H1 (cell line): ENCODE data around the gene GINS3. TPM values are rescaled to one million over a fixed set of nuclear protein-coding genes. Genes with fewer than 3 reads are reported as not detected.

Experiments used
- CTCF ChIA-PET: fragments of 300-600 bp; sonication (Branson Sonifier 250); formaldehyde crosslinking; loops from one replicate; lab custom pipeline; 2021; ENCODE audit not compliant: partially characterized antibody; lab: Charles Lee
- POLR2A ChIA-PET: fragments of 300-600 bp; sonication (Branson Sonifier 250); formaldehyde crosslinking; loops from one replicate; lab custom pipeline; 2021; ENCODE audit warnings: inconsistent platforms; ENCODE audit not compliant: partially characterized antibody; lab: Charles Lee
- DNase-seq, 2 experiments: peaks; one replicate each; pipeline versions ENCODE4 v3.0.0 to v3.0.0-alpha.2; 2010 to 2022; ENCODE audit warnings: low spot score in 2 of 2, low read depth in 1 of 2, mixed read lengths in 1 of 2
- FAIRE-seq: peaks from 2 replicates; lab custom pipeline; 2011; peaks lifted over from hg19 to GRCh38; lab: Jason Lieb, UNC
- H2AFZ ChIP-seq: 2 replicates; pipeline ENCODE4 v1.8.1; 2012; ENCODE audit warnings: low read length, inconsistent platforms
- H2AK5ac ChIP-seq: 2 replicates; pipeline ENCODE4 v1.6.1; 2013; ENCODE audit warnings: low read depth, low read length
- H2BK120ac ChIP-seq: replicated peaks from 2 replicates; pipeline ENCODE3; 2013; ENCODE audit warnings: low read depth, low read length, inconsistent platforms
- H2BK12ac ChIP-seq: 2 replicates; pipeline ENCODE4 v1.6.1; 2013; ENCODE audit warnings: low read depth, low read length
- H2BK15ac ChIP-seq: 2 replicates; pipeline ENCODE4 v1.6.1; 2013; ENCODE audit warnings: low read length
- H2BK20ac ChIP-seq: 2 replicates; pipeline ENCODE4 v1.6.1; 2013; ENCODE audit warnings: low read length
- H2BK5ac ChIP-seq: 2 replicates; pipeline ENCODE4 v1.6.1; 2013; ENCODE audit warnings: low read depth, low read length
- H3K14ac ChIP-seq: 2 replicates; pipeline ENCODE4 v1.6.1; 2013; ENCODE audit warnings: inconsistent platforms; ENCODE audit not compliant: insufficient read length
- H3K18ac ChIP-seq: 2 replicates; pipeline ENCODE4 v1.6.1; 2013; ENCODE audit warnings: low read length; ENCODE audit errors: extremely low read depth
- H3K23ac ChIP-seq: 2 replicates; pipeline ENCODE4 v1.6.1; 2013; ENCODE audit warnings: inconsistent platforms; ENCODE audit not compliant: insufficient read length
- H3K23me2 ChIP-seq: 2 replicates; pipeline ENCODE4 v1.6.1; 2013; ENCODE audit warnings: low read depth, low read length
- H3K27ac ChIP-seq: 2 replicates; pipeline ENCODE4 v1.6.1; 2011; ENCODE audit warnings: low read depth, low read length, inconsistent platforms
- H3K27me3 ChIP-seq, 4 experiments: replicated peaks in 1 of 4; 1 replicate in 1 of 4; 2 replicates in 3 of 4; pipeline versions ENCODE4 v1.6.1 to v1.8.1; 2011 to 2013; ENCODE audit warnings: low read length in 3 of 4, mild to moderate bottlenecking in 3 of 4, inconsistent platforms in 2 of 4, mixed read lengths in 2 of 4, moderate library complexity in 1 of 4; ENCODE audit not compliant: control insufficient read depth in 3 of 4, insufficient read depth in 3 of 4; ENCODE audit errors: extremely low read depth in 1 of 4
- H3K36me3 ChIP-seq, 4 experiments: 2 replicates each; pipeline versions ENCODE4 v1.6.1 to v1.8.1; 2011 to 2013; ENCODE audit warnings: mild to moderate bottlenecking in 4 of 4, low read length in 3 of 4, moderate library complexity in 2 of 4, control low read depth in 1 of 4, inconsistent platforms in 1 of 4; ENCODE audit not compliant: insufficient read depth in 4 of 4, control insufficient read depth in 2 of 4
- H3K4ac ChIP-seq: replicated peaks from 2 replicates; pipeline ENCODE3; 2013; ENCODE audit warnings: low read length, low read depth, mixed read lengths, inconsistent platforms; ENCODE audit not compliant: insufficient read length
- H3K4me1 ChIP-seq, 4 experiments: replicated peaks in 1 of 4; 1 replicate in 1 of 4; 2 replicates in 3 of 4; pipeline versions ENCODE4 v1.6.1 to v1.8.1; 2011 to 2013; ENCODE audit warnings: low read length in 3 of 4, inconsistent platforms in 2 of 4, mixed read lengths in 1 of 4; ENCODE audit not compliant: insufficient read depth in 4 of 4, control insufficient read depth in 3 of 4
- H3K4me2 ChIP-seq, 2 experiments: 2 replicates each; pipeline versions ENCODE4 v1.6.1 to v1.8.1; 2011 to 2013; ENCODE audit warnings: low read depth in 2 of 2, low read length in 2 of 2, control low read depth in 1 of 2, inconsistent platforms in 1 of 2, mild to moderate bottlenecking in 1 of 2; ENCODE audit not compliant: insufficient read depth in 1 of 2
- H3K4me3 ChIP-seq, 4 experiments: fragments of 200-600, 300-600 bp in 1 of 4; sonication (generic), shearing (Covaris generic), sonication (Bioruptor Twin) in 1 of 4; 2 replicates each; pipeline versions ENCODE4 v1.5.1 to v1.8.1; 2011 to 2016; ENCODE audit warnings: low read length in 4 of 4, low read depth in 3 of 4, control low read depth in 2 of 4, inconsistent platforms in 2 of 4, mild to moderate bottlenecking in 2 of 4, mixed read lengths in 1 of 4, moderate library complexity in 1 of 4; ENCODE audit not compliant: insufficient read depth in 2 of 4; ENCODE audit errors: extremely low read depth in 1 of 4
- H3K56ac ChIP-seq: replicated peaks from 2 replicates; pipeline ENCODE3; 2013; ENCODE audit warnings: low read depth, mild to moderate bottlenecking, mixed read lengths, low read length, inconsistent platforms; ENCODE audit not compliant: insufficient read length
- H3K79me1 ChIP-seq: 2 replicates; pipeline ENCODE4 v1.6.1; 2013; ENCODE audit warnings: low read depth, low read length, control low read depth
- H3K79me2 ChIP-seq, 2 experiments: 2 replicates each; pipeline versions ENCODE4 v1.6.1 to v1.8.1; 2012 to 2013; ENCODE audit warnings: low read length in 2 of 2, mild to moderate bottlenecking in 2 of 2, inconsistent platforms in 1 of 2; ENCODE audit not compliant: insufficient read depth in 2 of 2, control insufficient read depth in 1 of 2
- H3K9ac ChIP-seq, 4 experiments: replicated peaks in 1 of 4; 1 replicate in 1 of 4; 2 replicates in 3 of 4; pipeline versions ENCODE4 v1.6.1 to v1.8.1; 2011 to 2013; ENCODE audit warnings: low read depth in 3 of 4, low read length in 3 of 4, control low read depth in 2 of 4, mild to moderate bottlenecking in 2 of 4, moderate library complexity in 2 of 4, inconsistent platforms in 1 of 4; ENCODE audit errors: extremely low read depth in 1 of 4
- H3K9me3 ChIP-seq, 2 experiments: 2 replicates each; pipeline versions ENCODE4 v1.6.1 to v1.8.1; 2012 to 2013; ENCODE audit warnings: mild to moderate bottlenecking in 2 of 2, moderate library complexity in 2 of 2, control low read depth in 1 of 2, inconsistent platforms in 1 of 2, low read depth in 1 of 2, low read length in 1 of 2, mixed read lengths in 1 of 2; ENCODE audit not compliant: insufficient read depth in 2 of 2
- H4K20me1 ChIP-seq, 2 experiments: replicated peaks in 1 of 2; 2 replicates each; pipeline versions ENCODE3 to v1.8.1; 2011 to 2013; ENCODE audit warnings: inconsistent platforms in 2 of 2, low read length in 2 of 2, mild to moderate bottlenecking in 1 of 2; ENCODE audit not compliant: insufficient read depth in 2 of 2, control insufficient read depth in 1 of 2
- H4K5ac ChIP-seq: 2 replicates; pipeline ENCODE4 v1.6.1; 2013; ENCODE audit warnings: low read length, low read depth, mixed read lengths, inconsistent platforms; ENCODE audit not compliant: insufficient read length
- H4K8ac ChIP-seq: 2 replicates; pipeline ENCODE4 v1.8.0; 2013; ENCODE audit warnings: mild to moderate bottlenecking, moderate library complexity, low read length, inconsistent platforms; ENCODE audit not compliant: insufficient read depth; ENCODE audit errors: extremely low read depth
- H4K91ac ChIP-seq: replicated peaks from 2 replicates; pipeline ENCODE3; 2013; ENCODE audit warnings: low read length, mixed read lengths, inconsistent platforms; ENCODE audit not compliant: insufficient read length
- BCL11A ChIP-seq, 2 experiments: IDR thresholded peaks; one replicate each; pipeline ENCODE4 v1.6.1; 2011; ENCODE audit warnings: low read depth in 2 of 2, low read length in 2 of 2, mild to moderate bottlenecking in 2 of 2
- PHF8 ChIP-seq: fragments of 200-600 bp; sonication (generic); conservative IDR thresholded peaks from 2 replicates; pipeline ENCODE4 v1.7.1; 2012; ENCODE audit warnings: low read depth, mild to moderate bottlenecking, inconsistent platforms, low read length, moderate library complexity
- RFX5 ChIP-seq: IDR thresholded peaks from 2 replicates; pipeline ENCODE4 v1.6.1; 2011; ENCODE audit warnings: low read depth, low read length, improper control_type of control experiment, borderline replicate concordance
- RNF2 ChIP-seq: fragments of 200-900, 300-1000 bp; sonication (generic); IDR thresholded peaks from 2 replicates; pipeline ENCODE4 v1.7.1; 2016; ENCODE audit warnings: borderline replicate concordance, low read depth, mild to moderate bottlenecking, antibody characterized with exemption, low read length; ENCODE audit not compliant: poor library complexity, severe bottlenecking; ENCODE audit errors: missing control alignments
- SIN3A ChIP-seq, 2 experiments: IDR thresholded peaks in 1 of 2; conservative IDR thresholded peaks in 1 of 2; 2 replicates each; pipeline ENCODE4 v1.6.1; 2011 to 2012; ENCODE audit warnings: low read length in 2 of 2, improper control_type of control experiment in 1 of 2, low read depth in 1 of 2, mild to moderate bottlenecking in 1 of 2
- SP1 ChIP-seq: IDR thresholded peaks from 2 replicates; pipeline ENCODE4 v1.6.1; 2011; ENCODE audit warnings: low read depth, low read length
- SUZ12 ChIP-seq: fragments of 200-600 bp; sonication (generic); IDR thresholded peaks from 2 replicates; pipeline ENCODE4 v1.6.1; 2012; ENCODE audit warnings: mild to moderate bottlenecking, inconsistent platforms, low read length, moderate library complexity, mixed read lengths
- TAF7 ChIP-seq: optimal IDR thresholded peaks from 2 replicates; pipeline ENCODE3; 2011; ENCODE audit warnings: low read depth, mild to moderate bottlenecking, inconsistent platforms, low read length, moderate library complexity, borderline replicate concordance
- TCF12 ChIP-seq: IDR thresholded peaks from 2 replicates; pipeline ENCODE4 v1.6.1; 2011; ENCODE audit warnings: low read depth, mild to moderate bottlenecking, low read length
- whole genome bisulfite sequencing, 2 experiments: shearing (Covaris generic) in 1 of 2; methylation state at CpG; one replicate each; pipeline versions ENCODE4 v1.1.6 to v1.1.7; 2013 to 2015; ENCODE audit warnings: low lambda C conversion rate in 2 of 2, mixed read lengths in 2 of 2, inconsistent platforms in 1 of 2, low coverage in 1 of 2, missing lambda C conversion rate in 1 of 2; ENCODE audit not compliant: insufficient replicate concordance in 2 of 2, insufficient coverage in 1 of 2, insufficient read length in 1 of 2; ENCODE audit errors: extremely low coverage in 1 of 2, missing lambda C conversion rate in 1 of 2; 5-methylcytosine and 5-hydroxymethylcytosine counted together
- polyA plus RNA-seq, 7 experiments: library from polyadenylated mRNA; depleted of rRNA in 3 of 7; stranded (reverse) in 5 of 7; unstranded in 2 of 7; fragments of >200 nt in 5 of 7; fragments of 200-250 nt in 2 of 7; gene quantifications; 1 replicate in 5 of 7; 2 replicates in 1 of 7; 4 replicates in 1 of 7; pipeline versions ENCODE4 v1.2.1 to v1.2.3, GENCODE V29; 2011 to 2013; ENCODE audit warnings: missing spikeins in 2 of 7, mixed read lengths in 2 of 7
- total RNA-seq: library from RNA; stranded (reverse); fragmentation: NEBNext Ultra II Directional; extraction: Animal tissue kit (Norgen Biotek cat#: 25700); gene quantifications from 2 replicates; pipeline ENCODE4 v1.2.1, GENCODE V29; 2021

GINS3 gene
- total and polyA plus RNA-seq, 2 of the 8 experiments (the other 6 are each of a cell fraction or from before 2014, with no cell fraction given), result 12.9 to 15.4 TPM

GRCh38 chr16:58399718-58400633 lies 7.7 kb downstream of the GINS3 start:
- Histone ChIP-seq H3K79me2 (no peaks in the 10 kb centered on the region), H3K27me3 (no peaks in the 10 kb centered on the region), H4K5ac (no peak overlapping the region), H2BK5ac (no peak overlapping the region), H2BK120ac (no peak overlapping the region), H4K8ac (no peak overlapping the region), H3K23ac (no peak overlapping the region), H2BK15ac (no peak overlapping the region), H4K91ac (no peak overlapping the region), H3K36me3 (peaks cover 0 to 5% (median 0%) of the 10 kb centered on the region in 4 experiments; a peak in 2 of 8 replicates), H3K9ac (no peak overlapping the region), H2AFZ (no peak overlapping the region), H3K79me1 (peaks cover 2% of the 10 kb centered on the region; the same call in 1 of the 2 replicates), H2AK5ac (no peak overlapping the region), H3K14ac (no peak overlapping the region), H4K20me1 (no peaks in the 10 kb centered on the region), H3K27ac (no peak overlapping the region), H3K56ac (no peak overlapping the region), H3K23me2 (no peaks in the 10 kb centered on the region), H3K4me1 (no peaks in the 10 kb centered on the region), H3K4me2 (no peak overlapping the region), H3K9me3 (peaks cover 0 to 9% of the 10 kb centered on the region in 2 experiments; a peak in 1 of 4 replicates), H2BK20ac (no peak overlapping the region), H3K4me3 (no peak overlapping the region), H3K4ac (no peak overlapping the region), H2BK12ac (no peak overlapping the region), H3K18ac (no peak overlapping the region)
- DNase-seq (no peak), FAIRE-seq (no peak)
- CTCF ChIA-PET, result no interaction called here
- 83% methylated on average over 1 of the region's 1 CpG; no CpG with 5 or more reads in 1 of the 2 experiments for WGBS, 2 experiments
- POLR2A ChIA-PET, result no interaction called here
- TF ChIP-seq SP1 (no peak), RFX5 (no peak), TAF7 (no peak), SIN3A (conservative IDR thresholded peaks at IDR 0.05 in 1 of 2, IDR thresholded peaks at IDR 0.05 in 1 of 2; ENCODE audit: low read depth in 1 of 2, low read length in 2 of 2) (no peak), BCL11A (IDR thresholded peaks at IDR 0.05; ENCODE audit: low read depth in 2 of 2, low read length in 2 of 2) (no peak), RNF2 (no peak), SUZ12 (no peak), PHF8 (no peak), TCF12 (no peak)
